M059J (cell line): Measurements from ENCODE around the gene CHST12. TPM values are rescaled to one million over a fixed set of nuclear protein-coding genes. Genes with fewer than 3 reads are reported as not detected.
"Not testable (repeated sequence)": the region's sequence is repeated elsewhere in the genome, so short reads cannot be mapped to it uniquely, and the experiment has no call there.

ENCODE experiments used
- DNase-seq: peaks from one replicate; pipeline ENCODE4 v3.0.0-alpha.2; 2012; ENCODE audit warnings: low read depth
- total RNA-seq: library from RNA; depleted of rRNA; stranded (reverse); fragments of >200 nt; shearing (Covaris generic); gene quantifications from 2 replicates; pipeline ENCODE4 v1.2.3, GENCODE V29; 2014

Gene CHST12
- total RNA-seq, 1 experiment from 2014 or later = 14.3 TPM

GRCh38 chr7:2460641-2461040 is 57.2 kb downstream of the CHST12 start:
- DNase-seq = no peak

GRCh38 chr7:2461268-2462026 is 58.0 kb downstream of the CHST12 start:
- no peak for DNase-seq

DNA sequence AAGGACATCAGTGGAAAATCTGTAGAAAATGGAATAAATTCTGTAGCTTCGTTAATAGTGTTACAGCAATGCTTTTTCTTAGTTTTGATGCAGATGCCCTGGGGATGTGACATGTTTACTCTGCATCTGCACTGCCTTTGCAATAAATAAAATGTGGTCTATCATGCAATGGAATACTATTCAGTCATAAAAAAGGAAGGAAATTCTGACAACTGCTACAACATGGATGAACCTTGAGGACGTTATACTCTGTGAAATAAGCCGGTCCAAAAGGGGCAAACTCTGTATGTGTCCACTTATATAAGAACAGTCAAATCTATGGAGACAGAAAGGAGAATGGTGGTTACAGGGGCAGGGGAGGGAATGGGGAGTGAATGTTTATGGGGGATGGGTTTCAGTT is 59.3 kb downstream of the CHST12 start:
- DNase-seq = no peak

DNA sequence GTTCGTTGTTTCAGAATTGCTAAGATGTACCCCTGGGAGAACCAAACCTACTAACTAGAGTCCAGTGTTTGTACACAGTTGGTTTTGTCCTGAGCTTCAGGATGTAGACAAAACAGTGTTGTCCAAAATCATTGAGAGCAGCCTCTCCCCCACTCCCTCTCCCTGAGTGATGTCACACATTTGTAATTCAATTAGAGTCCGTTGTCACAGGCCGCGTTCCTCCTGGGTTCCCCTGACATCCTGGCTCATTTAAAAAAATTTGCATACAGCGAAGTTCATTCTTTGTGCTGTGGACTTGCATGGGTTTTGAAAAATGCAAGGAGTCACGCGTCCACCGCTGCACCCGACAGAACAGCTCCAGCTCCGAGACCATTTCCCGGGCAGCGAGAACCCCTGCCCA is 62.5 kb downstream of the CHST12 start:
- no peak for DNase-seq

GRCh38 chr7:2466675-2467074 is 63.3 kb downstream of the CHST12 start:
- DNase-seq = no peak

DNA sequence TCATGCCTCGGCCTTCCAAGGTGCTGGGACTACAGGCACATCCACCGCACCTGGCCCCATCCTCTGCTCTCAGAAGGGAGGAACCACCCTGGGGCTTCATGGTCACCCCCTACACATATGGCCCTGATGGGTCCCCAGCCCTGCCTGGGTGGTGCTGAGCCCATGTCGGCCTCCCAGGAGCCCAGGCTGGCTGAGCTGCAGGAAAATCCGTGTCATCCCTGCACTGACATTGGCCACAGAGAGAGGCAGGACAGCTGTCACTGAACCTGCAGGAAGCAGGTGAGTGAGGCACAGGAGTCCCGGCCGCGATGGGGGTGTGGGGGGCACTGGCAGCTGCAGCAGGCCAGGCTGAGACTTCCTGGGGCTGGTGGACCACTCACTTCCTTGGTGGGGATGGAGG is 64.8 kb downstream of the CHST12 start:
- DNase-seq = no peak

DNA sequence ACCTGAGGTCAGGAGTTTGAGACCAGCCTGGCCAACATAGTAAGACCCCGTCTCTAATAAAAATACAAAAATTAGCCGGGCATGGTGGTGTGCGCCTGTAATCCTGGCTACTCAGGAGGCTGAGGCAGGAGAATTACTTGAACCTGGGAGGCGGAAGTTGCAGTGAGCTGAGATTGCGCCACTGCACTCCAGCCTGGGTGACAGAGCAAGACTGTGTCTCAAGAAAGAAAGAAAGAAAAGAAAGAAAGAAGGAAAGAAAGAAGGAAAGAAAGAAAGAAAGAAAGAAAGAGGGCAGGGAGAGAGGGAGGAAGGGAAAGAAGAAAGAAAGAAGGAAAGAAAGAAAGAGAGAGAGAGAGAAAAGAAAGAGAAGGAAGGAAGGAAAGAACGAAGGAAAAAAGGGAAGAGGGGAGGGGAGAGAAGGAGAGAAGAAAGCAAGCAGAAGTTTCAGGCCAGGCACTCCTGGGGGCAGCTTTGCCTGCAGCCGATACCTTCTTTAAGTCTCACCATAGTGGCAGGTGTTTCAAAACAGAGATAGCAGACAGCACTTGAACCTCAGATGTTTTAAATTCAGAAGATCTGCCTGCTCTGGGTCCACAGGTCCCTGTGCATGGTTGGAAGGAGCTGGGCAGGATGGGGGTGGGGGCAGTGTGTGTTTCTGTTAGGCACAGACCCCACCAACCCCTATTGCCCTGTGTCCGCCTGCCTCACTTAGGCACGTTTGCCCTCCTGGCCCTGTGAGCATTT is 66.2 kb downstream of the CHST12 start:
- not testable (repeated sequence) for DNase-seq

DNA sequence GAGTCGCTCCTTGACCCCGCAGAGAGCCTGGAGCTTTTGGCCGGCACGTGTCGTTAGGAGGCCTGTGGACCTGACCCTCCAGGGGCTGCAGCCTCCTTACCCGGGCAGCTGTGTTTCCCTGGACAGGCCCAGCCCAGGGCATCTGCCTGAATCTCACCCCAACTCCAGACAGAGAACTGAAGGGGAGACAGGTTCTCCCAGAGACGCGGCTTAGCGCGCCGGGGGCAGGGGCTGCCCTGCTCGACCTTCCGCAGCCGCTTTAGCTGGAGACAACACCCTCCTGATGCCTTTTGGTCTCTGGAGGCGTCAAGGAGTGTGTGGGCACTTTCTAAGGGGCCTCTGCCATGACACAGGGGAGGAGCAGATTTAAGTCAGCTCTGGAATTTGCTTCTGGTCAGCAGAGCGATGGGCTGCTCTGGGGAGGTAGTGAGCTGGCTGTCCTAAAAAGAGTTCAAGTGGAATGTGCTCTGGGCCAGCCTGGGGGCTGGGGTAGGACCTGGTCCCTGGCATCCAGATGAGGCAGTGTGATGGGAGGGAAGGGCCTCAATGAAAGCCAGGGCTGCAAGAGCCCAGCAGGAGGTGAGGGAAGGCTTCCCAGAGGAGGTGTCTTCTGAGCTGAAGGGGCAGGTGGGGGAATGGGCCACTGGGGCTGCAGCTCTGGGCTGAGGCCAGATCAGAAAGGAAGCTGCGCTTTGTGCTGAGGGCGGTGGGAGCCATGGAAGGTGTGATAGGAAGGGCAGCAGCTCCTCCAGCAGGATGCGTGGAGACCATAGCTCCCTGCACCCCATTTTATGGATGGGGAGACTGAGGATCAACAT is 67.0 kb downstream of the CHST12 start:
- no peak for DNase-seq

DNA sequence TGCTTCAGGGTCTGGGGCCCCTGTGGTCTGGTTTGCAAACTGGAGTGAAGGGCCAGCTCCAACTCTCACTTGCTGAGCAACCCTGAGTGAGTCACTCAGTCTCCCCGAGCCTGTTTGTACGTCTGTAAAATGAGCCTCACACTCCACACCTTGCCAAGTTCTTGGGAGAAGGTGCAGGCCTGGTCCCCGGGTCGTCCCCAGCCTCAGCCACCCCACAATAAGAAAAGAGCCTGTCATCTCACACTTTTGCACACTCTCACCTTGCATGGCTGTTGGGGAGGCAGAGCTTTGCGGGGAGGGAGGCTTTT is 67.6 kb downstream of the CHST12 start:
- peak; percentile 63 for DNase-seq

DNA sequence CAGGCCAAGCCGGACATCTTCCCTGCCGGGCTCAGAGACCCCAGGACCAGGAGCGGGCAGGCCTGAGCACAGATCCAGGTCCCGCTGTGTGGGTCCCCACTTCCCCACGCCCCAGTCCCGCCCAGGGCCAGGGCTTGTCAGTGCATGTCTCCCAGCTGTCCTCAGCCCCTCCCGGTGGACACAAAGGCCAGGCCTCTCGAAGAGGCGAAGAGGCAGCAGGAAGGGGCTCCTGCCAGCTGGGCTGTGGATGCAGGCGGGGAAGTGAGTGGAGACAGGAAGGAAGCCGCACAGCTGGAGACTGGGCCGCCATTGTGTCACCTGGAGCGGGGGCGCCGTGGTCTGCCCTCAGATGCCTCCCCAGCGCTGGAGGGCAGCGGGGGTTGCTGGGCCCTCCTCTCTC is 68.0 kb downstream of the CHST12 start:
- peak; percentile 20 for DNase-seq

GRCh38 chr7:2472739-2473138 is 69.3 kb downstream of the CHST12 start:
- no peak for DNase-seq

- no peak for DNase-seq
Observed at GRCh38 chr7:2473496-2474180, 70.2 kb downstream of the CHST12 start.

DNA sequence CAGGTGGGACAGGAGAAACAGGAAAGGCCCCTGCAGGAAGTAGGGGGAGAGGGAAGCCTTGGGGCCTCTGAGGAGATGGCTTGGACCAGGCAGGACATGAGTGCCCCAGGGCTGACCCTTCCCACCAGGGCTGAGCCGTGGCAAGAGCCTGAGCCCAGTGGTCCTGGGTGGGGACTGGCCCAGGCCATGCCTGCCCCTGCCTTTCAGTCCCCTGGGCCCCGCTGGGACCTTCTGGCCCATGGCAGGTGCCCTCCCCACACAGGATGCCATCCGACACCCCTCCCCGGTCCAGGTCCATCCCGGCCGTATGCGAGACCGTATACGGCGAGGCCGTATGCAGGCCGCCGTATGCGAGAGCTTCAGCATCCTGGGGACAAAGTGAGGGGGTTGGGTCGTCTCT is 70.8 kb downstream of the CHST12 start:
- DNase-seq = no peak

DNA sequence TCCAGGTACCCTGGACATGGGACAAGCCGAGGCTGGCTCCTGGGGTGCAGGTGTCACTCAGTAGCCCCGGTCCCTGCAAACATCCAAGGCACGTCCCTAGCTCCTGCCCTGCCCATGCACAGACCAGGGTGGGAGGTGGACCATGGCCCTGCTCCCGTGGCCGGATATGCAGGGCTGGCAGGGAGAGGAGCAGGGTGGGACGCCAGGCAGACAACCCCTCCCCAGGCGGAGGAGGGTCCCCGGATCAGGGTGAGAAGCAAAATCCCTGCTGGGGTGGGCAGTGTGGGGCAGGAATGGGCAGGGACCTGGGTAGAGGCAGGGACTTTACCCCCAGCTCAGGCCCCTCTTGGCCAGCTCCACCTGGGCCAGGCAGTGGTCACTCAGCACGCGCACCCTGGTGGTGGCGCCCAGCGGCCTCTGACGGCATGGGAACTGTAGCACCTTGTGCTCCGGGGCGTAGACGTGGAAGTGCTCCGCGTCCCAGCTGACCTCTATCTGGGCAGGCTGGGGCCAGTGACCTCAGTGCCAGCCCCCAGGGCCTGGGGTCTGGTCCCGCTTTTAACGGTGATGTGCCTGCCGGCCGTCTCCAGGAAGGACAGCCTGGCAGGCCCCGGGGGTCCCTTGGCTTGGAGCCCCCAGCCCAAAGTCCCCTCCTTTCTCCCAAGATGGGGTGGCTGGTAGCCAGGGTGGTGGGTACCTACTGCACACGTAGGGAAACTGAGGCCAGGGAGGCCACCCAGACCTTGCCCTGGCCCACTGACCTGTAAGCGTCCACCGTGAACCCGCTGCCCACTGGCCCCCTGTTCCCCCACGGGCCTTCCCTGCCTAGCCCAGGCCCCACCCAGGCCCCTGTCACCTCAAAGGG is 71.6 kb downstream of the CHST12 start:
- DNase-seq = peak; percentile 25

DNA sequence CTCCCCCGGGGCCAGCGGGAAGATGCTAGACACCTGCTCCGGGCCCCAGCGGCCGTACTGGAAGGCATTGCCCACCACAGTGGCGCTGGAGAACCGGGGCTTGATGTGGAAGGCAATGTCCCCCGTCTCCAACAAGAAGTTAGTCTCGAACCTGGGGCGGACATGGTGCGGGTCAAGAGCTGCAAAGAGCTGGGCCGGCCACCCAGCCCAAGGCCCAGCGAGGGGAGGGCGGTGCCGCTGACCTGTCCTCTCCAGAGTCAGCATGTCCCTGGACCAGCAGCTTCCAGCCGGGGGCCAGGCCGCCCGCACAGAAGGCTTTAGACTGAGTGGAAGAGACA is 72.2 kb downstream of the CHST12 start:
- DNase-seq = no peak

DNA sequence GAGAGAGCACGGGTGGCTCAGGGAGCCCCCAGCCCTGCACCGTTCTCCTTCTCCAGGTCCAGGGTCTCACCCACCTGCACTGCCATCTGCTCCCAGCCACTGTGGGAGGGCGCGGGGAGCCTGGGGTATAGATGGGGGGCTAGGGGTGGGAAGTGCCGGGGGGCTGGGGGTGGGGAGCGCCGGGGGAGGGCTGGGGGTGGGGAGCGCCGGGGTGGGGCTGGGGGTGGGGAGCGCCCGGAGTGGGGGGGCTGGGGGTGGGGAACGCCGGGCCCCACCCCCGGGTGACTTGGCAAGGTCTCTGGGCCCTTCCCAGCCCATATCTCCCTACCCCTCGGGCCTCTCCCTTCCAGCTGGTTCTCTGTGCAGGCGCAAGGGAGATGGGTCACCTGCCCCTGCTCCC is 72.9 kb downstream of the CHST12 start, which contains the start of gene GRIFIN:
GRIFIN (minus strand) TSS at position 101 of the 400 bp plus-strand sequence; CDS start at position 86, 15 bp downstream.
- no peak for DNase-seq

- DNase-seq = no peak
Observed at GRCh38 chr7:2476776-2477446, 73.5 kb downstream of the CHST12 start.

DNA sequence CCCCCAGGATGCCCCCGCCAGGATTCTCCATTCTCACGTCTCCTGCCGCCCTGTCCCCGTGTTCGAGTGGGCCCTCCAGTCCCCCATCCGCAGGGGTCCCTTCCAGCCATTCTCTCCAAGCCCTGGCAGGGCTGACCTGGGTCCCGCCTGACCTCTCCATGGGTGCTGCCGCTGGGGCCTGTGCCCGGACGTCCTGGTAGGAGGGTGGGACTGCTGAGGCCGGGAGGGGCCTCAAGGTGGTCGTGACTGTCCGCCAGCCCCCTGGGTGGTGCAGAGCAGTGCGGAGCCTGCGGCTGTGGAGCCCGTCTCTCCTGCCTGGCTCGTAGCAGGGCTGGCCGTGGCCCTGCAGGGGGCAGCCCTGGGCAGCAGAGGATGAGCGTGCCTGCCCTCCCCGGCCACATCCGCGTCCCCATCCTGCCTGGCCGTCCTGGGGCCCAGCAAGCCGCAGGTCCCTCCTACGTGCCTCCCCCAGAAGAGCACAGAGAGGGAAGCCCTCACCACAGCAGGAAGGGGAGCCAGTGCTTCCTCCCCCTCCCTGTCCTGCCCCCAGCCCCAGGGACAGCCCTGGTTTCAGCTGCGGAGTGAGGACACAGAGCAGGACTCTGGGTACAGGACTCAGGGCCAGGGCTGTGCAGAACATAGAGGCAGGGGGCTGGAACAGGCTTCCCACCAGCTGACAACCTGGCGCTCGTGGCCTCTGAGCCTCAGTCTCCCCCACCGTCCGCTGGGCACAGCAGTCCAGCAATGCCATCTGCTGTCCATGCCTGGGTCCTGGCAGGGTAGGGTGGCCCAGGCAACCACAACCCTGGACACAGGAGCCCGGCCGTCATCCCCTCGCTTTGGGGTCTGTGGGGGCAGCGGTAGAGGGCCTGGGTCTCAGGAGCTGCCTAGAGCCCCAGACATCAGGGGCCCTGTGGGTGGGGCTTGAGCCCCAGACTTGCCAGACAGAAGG is 74.3 kb downstream of the CHST12 start:
- DNase-seq = peak; percentile 65

DNA sequence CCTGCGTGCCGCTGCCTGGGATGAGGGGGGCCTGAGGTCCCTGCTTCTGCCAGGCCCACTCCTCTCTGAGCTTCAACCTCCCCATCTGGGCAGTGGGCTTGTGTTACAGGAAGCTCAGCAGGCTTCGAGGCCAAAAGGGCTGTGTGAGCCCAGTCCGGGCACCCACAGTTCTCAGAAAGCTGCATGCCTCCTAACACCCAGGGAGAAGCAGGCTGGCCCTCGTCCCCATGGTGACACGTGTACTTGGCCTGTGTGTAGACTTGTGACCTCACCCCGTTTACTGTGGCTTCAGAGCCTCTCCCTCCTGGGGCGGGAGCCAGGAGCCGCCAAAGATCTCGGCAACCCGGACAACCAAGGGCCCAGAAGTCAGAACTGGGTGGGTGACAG is 75.0 kb downstream of the CHST12 start:
- peak; percentile 82 for DNase-seq
